Measurements from ENCODE around the gene MRAS.

DNA sequence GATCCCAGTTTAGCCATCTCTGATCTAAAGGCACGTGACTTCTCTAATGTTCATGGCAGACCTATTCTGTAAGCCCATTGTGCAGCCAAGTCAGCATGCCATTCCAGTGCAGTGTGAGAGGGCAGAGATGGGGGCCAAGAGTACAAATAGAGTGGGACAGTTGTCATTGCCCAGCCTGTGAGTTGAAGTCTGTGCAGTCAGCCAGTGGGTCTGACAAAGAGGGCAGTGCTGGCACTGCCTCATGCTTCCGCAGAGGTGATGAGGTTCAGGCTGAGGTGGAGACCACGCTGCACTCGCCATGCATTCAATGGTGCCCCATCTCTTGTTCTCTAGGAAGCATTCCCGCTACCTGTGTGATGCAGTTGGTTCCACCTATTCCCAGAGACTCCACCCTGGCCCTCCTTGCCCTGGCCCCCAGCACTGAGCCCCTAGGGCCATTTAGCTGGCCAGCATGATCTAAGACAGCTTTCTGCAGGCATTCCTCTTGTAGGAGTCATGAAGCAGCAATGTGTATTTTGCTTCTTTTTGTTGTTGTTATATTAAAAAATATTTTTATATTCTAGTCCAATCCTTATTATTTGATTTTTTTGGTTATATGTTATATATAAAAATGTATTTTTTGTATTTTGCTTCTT, 3.7 kb downstream of the MRAS start:
- TF ChIP-seq, protein P1, sequence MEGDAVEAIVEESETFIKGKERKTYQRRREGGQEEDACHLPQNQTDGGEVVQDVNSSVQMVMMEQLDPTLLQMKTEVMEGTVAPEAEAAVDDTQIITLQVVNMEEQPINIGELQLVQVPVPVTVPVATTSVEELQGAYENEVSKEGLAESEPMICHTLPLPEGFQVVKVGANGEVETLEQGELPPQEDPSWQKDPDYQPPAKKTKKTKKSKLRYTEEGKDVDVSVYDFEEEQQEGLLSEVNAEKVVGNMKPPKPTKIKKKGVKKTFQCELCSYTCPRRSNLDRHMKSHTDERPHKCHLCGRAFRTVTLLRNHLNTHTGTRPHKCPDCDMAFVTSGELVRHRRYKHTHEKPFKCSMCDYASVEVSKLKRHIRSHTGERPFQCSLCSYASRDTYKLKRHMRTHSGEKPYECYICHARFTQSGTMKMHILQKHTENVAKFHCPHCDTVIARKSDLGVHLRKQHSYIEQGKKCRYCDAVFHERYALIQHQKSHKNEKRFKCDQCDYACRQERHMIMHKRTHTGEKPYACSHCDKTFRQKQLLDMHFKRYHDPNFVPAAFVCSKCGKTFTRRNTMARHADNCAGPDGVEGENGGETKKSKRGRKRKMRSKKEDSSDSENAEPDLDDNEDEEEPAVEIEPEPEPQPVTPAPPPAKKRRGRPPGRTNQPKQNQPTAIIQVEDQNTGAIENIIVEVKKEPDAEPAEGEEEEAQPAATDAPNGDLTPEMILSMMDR (IDR thresholded peaks at IDR 0.05) = no peak
- TF ChIP-seq POLR2A (IDR thresholded peaks at IDR 0.05) = no peak
